Erythroblast (primary cell): ENCODE results near the gene SLC35E4.

Experiments used
- GATA1 ChIP-seq: IDR thresholded peaks from 2 replicates; pipeline ENCODE4 v1.6.1; 2011; ENCODE audit warnings: low read depth, mild to moderate bottlenecking, control low read depth, low read length, moderate library complexity
- POLR2A ChIP-seq: IDR thresholded peaks from 2 replicates; pipeline ENCODE4 v1.6.1; 2011; ENCODE audit warnings: mild to moderate bottlenecking, low read length

- TF ChIP-seq POLR2A: no peak
- no peak for TF ChIP-seq GATA1
These were observed 54.0 kb downstream of the SLC35E4 start for GRCh38 chr22:30689622-30690021.
